PC-3 (cell line): ENCODE data around the gene PCSK9. TPM values are rescaled to one million over a fixed set of nuclear protein-coding genes. Genes with fewer than 3 reads are reported as not detected.

ENCODE experiments used
- ATAC-seq: fragments of 200-7000 bp; cut with Tn5 transposase; 2 replicates; pipeline ENCODE4 v1.9.1; 2020; ENCODE audit warnings: mild to moderate bottlenecking, moderate library complexity
- BruUV-seq: library from RNA; stranded (reverse); fragments of 400-500 nt; replicated peaks from 2 replicates; lab custom pipeline; 2021; lab: Mats Ljungman, UMichigan
- CTCF ChIA-PET: fragments of 300-600 bp; sonication (Branson Sonifier 250); formaldehyde crosslinking; loops from one replicate; lab custom pipeline; 2022; ENCODE audit warnings: antibody characterized with exemption; lab: Charles Lee
- POLR2A ChIA-PET: fragments of 300-600 bp; sonication (Branson Sonifier 250); formaldehyde crosslinking; loops from one replicate; lab custom pipeline; 2022; ENCODE audit warnings: antibody characterized with exemption; ENCODE audit not compliant: unreplicated experiment; lab: Charles Lee
- DNase-seq: peaks from one replicate; pipeline ENCODE4 v3.0.0-alpha.2; 2015
- H2AFZ ChIP-seq: fragments of 300-600 bp; sonication (generic); 2 replicates; pipeline ENCODE4 v1.6.0; 2016; ENCODE audit warnings: antibody characterized with exemption, low read length
- H3F3A ChIP-seq: fragments of 300-600 bp; sonication (generic); one replicate; pipeline ENCODE4 v1.6.0; 2017; ENCODE audit warnings: antibody characterized with exemption, low read length, control low read depth, mild to moderate bottlenecking; ENCODE audit not compliant: unreplicated experiment
- H3K27ac ChIP-seq: fragments of 300-600 bp; sonication (generic); 2 replicates; pipeline ENCODE4 v1.5.1; 2016; ENCODE audit warnings: mild to moderate bottlenecking, low read length
- H3K27me3 ChIP-seq: fragments of 300-600 bp; sonication (generic); 2 replicates; pipeline ENCODE4 v1.6.1; 2016; ENCODE audit warnings: low read length, mixed read lengths
- H3K36me3 ChIP-seq: fragments of 300-600 bp; sonication (generic); 2 replicates; pipeline ENCODE4 v1.6.1; 2016; ENCODE audit warnings: low read depth, mixed run types, low read length, mixed read lengths
- H3K4me1 ChIP-seq: fragments of 300-600 bp; sonication (generic); 2 replicates; pipeline ENCODE4 v1.5.1; 2016; ENCODE audit warnings: low read length; ENCODE audit not compliant: insufficient read depth
- H3K4me2 ChIP-seq: fragments of 300-600 bp; sonication (generic); 2 replicates; pipeline ENCODE4 v1.6.0; 2016; ENCODE audit warnings: low read length
- H3K4me3 ChIP-seq: fragments of 300-600 bp; sonication (generic); 2 replicates; pipeline ENCODE4 v1.5.1; 2016; ENCODE audit warnings: mild to moderate bottlenecking, low read length, mixed read lengths
- H3K79me2 ChIP-seq: fragments of 300-600 bp; sonication (generic); 2 replicates; pipeline ENCODE4 v1.6.1; 2017; ENCODE audit warnings: low read length, mixed read lengths
- H3K9ac ChIP-seq: fragments of 300-600 bp; sonication (generic); 2 replicates; pipeline ENCODE4 v1.6.0; 2016; ENCODE audit warnings: mild to moderate bottlenecking, low read length
- H3K9me2 ChIP-seq: fragments of 300-600 bp; sonication (generic); replicated peaks from 2 replicates; pipeline ENCODE4 v1.6.1; 2016; ENCODE audit warnings: mixed run types, low read length, mixed read lengths
- H3K9me3 ChIP-seq: fragments of 300-600 bp; sonication (generic); 2 replicates; pipeline ENCODE4 v1.6.1; 2016; ENCODE audit warnings: low read length, mixed read lengths
- H4K20me1 ChIP-seq: fragments of 300-600 bp; sonication (generic); 2 replicates; pipeline ENCODE4 v1.6.1; 2016; ENCODE audit warnings: low read length, mixed read lengths
- CTCF ChIP-seq: fragments of 300-600 bp; sonication (generic); conservative IDR thresholded peaks from 2 replicates; pipeline ENCODE4 v1.5.1; 2017; ENCODE audit warnings: antibody characterized with exemption, low read depth, mild to moderate bottlenecking, low read length
- EZH2 ChIP-seq: fragments of 300-600 bp; sonication (generic); IDR thresholded peaks from one replicate; pipeline ENCODE4 v1.6.1; 2017; ENCODE audit warnings: antibody characterized with exemption, mild to moderate bottlenecking, low read length; ENCODE audit not compliant: unreplicated experiment
- EZH2phosphoT487 ChIP-seq: fragments of 300-600 bp; sonication (generic); IDR thresholded peaks from 2 replicates; pipeline ENCODE4 v1.6.1; 2018; ENCODE audit warnings: mild to moderate bottlenecking, antibody characterized with exemption, low read length, borderline replicate concordance
- intact Hi-C: fragments of 100-400 bp; cut with micrococcal nuclease; formaldehyde crosslinking; loops from 2 replicates; pipeline ENCODE4 v1.9.0; 2023
- total RNA-seq: library from RNA; depleted of rRNA; stranded (reverse); fragments of >200 nt; gene quantifications from 2 replicates; pipeline ENCODE4 v1.2.3, GENCODE V29; 2014

PCSK9 gene
- total RNA-seq, 1 experiment from 2014 or later, result 6.8 TPM

GRCh38 chr1:55012661-55013060, 26.7 kb upstream of the PCSK9 start:
- Histone ChIP-seq H3K4me1 (peaks cover 6% of the 10 kb centered on the region), H4K20me1 (no peaks in the 10 kb centered on the region), H3K9me2 (no peaks in the 10 kb centered on the region), H3K79me2 (no peaks in the 10 kb centered on the region), H3K4me3 (no peak overlapping the region), H3K4me2 (no peak overlapping the region), H3K27ac (no peak overlapping the region), H3K9me3 (no peaks in the 10 kb centered on the region), H3F3A (no peaks in the 10 kb centered on the region), H3K27me3 (no peaks in the 10 kb centered on the region), H2AFZ (no peak overlapping the region), H3K36me3 (no peaks in the 10 kb centered on the region), H3K9ac (no peak overlapping the region)
- intact Hi-C loops, result no loop called here
- no peak for ATAC-seq
- BruUV-seq, result no TSS peak
- POLR2A ChIA-PET, result no interaction called here
- CTCF ChIA-PET, result interaction anchor here (1.3 kb wide), 1 partner anchor 9 kb away, joined by 4 read pairs; no protein-coding TSS in a partner anchor
- no peak for DNase-seq
- TF ChIP-seq EZH2phosphoT487 (no peak), CTCF (no peak), EZH2 (no peak)

- Histone ChIP-seq H3K27ac (no peak overlapping the region), H3K36me3 (no peaks in the 10 kb centered on the region), H3K27me3 (no peaks in the 10 kb centered on the region), H3K9me2 (no peaks in the 10 kb centered on the region), H3K79me2 (no peaks in the 10 kb centered on the region), H3K4me3 (no peak overlapping the region), H3K9me3 (no peaks in the 10 kb centered on the region), H3K9ac (no peak overlapping the region), H2AFZ (no peak overlapping the region), H3K4me1 (no peaks in the 10 kb centered on the region), H3F3A (no peaks in the 10 kb centered on the region), H3K4me2 (no peak overlapping the region), H4K20me1 (no peaks in the 10 kb centered on the region)
- ChIA-PET POLR2A (no interaction called here), CTCF (interaction anchor here (0.6 kb wide), 1 partner anchor 70 kb away, joined by 5 read pairs; no protein-coding TSS in a partner anchor)
- TF ChIP-seq EZH2phosphoT487 (no peak), EZH2 (no peak), CTCF (no peak)
- BruUV-seq, result no TSS peak
- intact Hi-C loops, result no loop called here
- DNase-seq, result no peak
- no peak for ATAC-seq
Measured at GRCh38 chr1:55015123-55015522, 24.2 kb upstream of the PCSK9 start.

GRCh38 chr1:55015731-55016620, 23.4 kb upstream of the PCSK9 start:
- no peak overlapping the region for H3K4me2 ChIP-seq
- POLR2A ChIA-PET, result no interaction called here
- no peaks in the 10 kb centered on the region for H3K79me2 ChIP-seq
- no peaks in the 10 kb centered on the region for H3K4me1 ChIP-seq
- H3K9ac ChIP-seq, result no peak overlapping the region
- ATAC-seq, result no peak
- no peaks in the 10 kb centered on the region for H3K27me3 ChIP-seq
- H3K9me3 ChIP-seq, result no peaks in the 10 kb centered on the region
- H2AFZ ChIP-seq, result no peak overlapping the region
- BruUV-seq, result no TSS peak
- DNase-seq, result no peak
- intact Hi-C loops, result no loop called here
- no peaks in the 10 kb centered on the region for H3F3A ChIP-seq
- CTCF ChIA-PET, result interaction anchor here (0.6 kb wide), 1 partner anchor 71 kb away, joined by 5 read pairs; no protein-coding TSS in a partner anchor
- no peak overlapping the region for H3K4me3 ChIP-seq
- H3K9me2 ChIP-seq, result no peaks in the 10 kb centered on the region
- no peaks in the 10 kb centered on the region for H4K20me1 ChIP-seq
- H3K36me3 ChIP-seq, result no peaks in the 10 kb centered on the region
- no peak overlapping the region for H3K27ac ChIP-seq
- TF ChIP-seq CTCF (no peak), EZH2 (no peak), EZH2phosphoT487 (no peak)
